Heart right ventricle (tissue), 16 donors: ENCODE measurements around the gene SFXN4. TPM values are rescaled to one million over a fixed set of nuclear protein-coding genes. Genes with fewer than 3 reads are reported as not detected.
A peak's percentile ranks its signal among the peaks of the same experiment; 100 is the strongest.

Experiments used
- ATAC-seq, 8 donors: fragments of 200-7000 bp; cut with Tn5 transposase; one replicate each; pipeline ENCODE4 v1.9.1; 2020; ENCODE audit warnings: mild to moderate bottlenecking in 8 of 8, moderate library complexity in 8 of 8, moderate number of reproducible peaks in 1 of 8
- DNase-seq, 2 donors: peaks; one replicate each; pipeline ENCODE4 v3.0.0-alpha.2; 2020
- H3K27ac ChIP-seq, 10 donors: fragments of 200-600 bp; sonication (generic) in 2 of 10; one replicate each; pipeline versions ENCODE4 v1.5.0 to v1.8.0; 2020 to 2022; ENCODE audit warnings: mild to moderate bottlenecking in 3 of 10
- H3K27me3 ChIP-seq, 7 donors: fragments of 200-600 bp; one replicate each; pipeline ENCODE4 v1.8.0; 2021 to 2022; ENCODE audit warnings: mild to moderate bottlenecking in 2 of 7
- H3K36me3 ChIP-seq, 9 donors: fragments of 200-600 bp; sonication (generic) in 1 of 9; one replicate each; pipeline versions ENCODE4 v1.5.0 to v1.8.0; 2020 to 2022; ENCODE audit warnings: mild to moderate bottlenecking in 2 of 9
- H3K4me1 ChIP-seq, 9 donors: fragments of 200-600 bp; sonication (generic) in 1 of 9; one replicate each; pipeline versions ENCODE4 v1.5.0 to v1.8.0; 2020 to 2022; ENCODE audit warnings: mild to moderate bottlenecking in 4 of 9
- H3K4me3 ChIP-seq, 10 donors: fragments of 200-600 bp; sonication (generic) in 2 of 10; one replicate each; pipeline versions ENCODE4 v1.5.0 to v1.8.0; 2020 to 2022; ENCODE audit warnings: mild to moderate bottlenecking in 7 of 10, moderate library complexity in 2 of 10
- H3K9me3 ChIP-seq, 11 donors: fragments of 200-600 bp in 10 of 11; sonication (generic) in 2 of 11; one replicate each; pipeline versions ENCODE4 v1.5.0 to v1.8.0; 2013 to 2022; ENCODE audit warnings: mild to moderate bottlenecking in 2 of 11, control low read depth in 1 of 11, moderate library complexity in 1 of 11
- CTCF ChIP-seq, 9 donors: fragments of 200-600 bp; sonication (generic) in 2 of 9; IDR thresholded peaks; one replicate each; pipeline versions ENCODE4 v1.5.0 to v1.8.0; 2021 to 2022; ENCODE audit warnings: antibody characterized with exemption in 9 of 9, mild to moderate bottlenecking in 5 of 9, moderate library complexity in 1 of 9
- WGBS, 2 donors: extraction: QIAGEN DNeasy Blood & Tissue Kit; methylation state at CpG; one replicate each; pipeline ENCODE4 v1.1.7; 2013; ENCODE audit warnings: inconsistent platforms in 1 of 2; 5-methylcytosine and 5-hydroxymethylcytosine counted together
- intact Hi-C, 10 donors: fragments of 100-400 bp; cut with DNase I; formaldehyde crosslinking; loops; one replicate each; pipeline versions ENCODE4 v1.11.1 to v1.14.2; 2022
- polyA plus RNA-seq, 2 donors: library from polyadenylated mRNA; stranded (reverse); fragments of 200-250 nt; gene quantifications; one replicate each; pipeline ENCODE4 v1.2.3, GENCODE V29; 2013
- total RNA-seq, 10 donors: library from RNA; stranded (reverse); fragmentation: NEBNext Ultra II Directional in 3 of 10; extraction: Animal tissue kit (Norgen Biotek cat#: 25700) in 3 of 10; gene quantifications; one replicate each; pipeline versions ENCODE4 v1.2.1 to v1.2.4, GENCODE V29; 2021 to 2023
- donor health status: Arrhythmogenic right ventricular cardiomyopathy.
- donor health status: ischemic (EF 13 %, LVEDD 7.1; RV severe dilation, severe dysfunction).
- donor health status: healthy with polysubstance abuse.
- donor health status: DM: no; HTN: yes; CAD: no.
- donor health status: DM: no; HTN: no; CAD: no.
- donor health status: ischemic (EF 25% LVEDD 6.9; RV normal size, moderate dysfunction).
- donor health status: ischemic (EF 25% LVEDD 5.7; RV mildly dilated, moderate dysfunction).
- donor health status: healthy.
- donor health status: DM: yes; HTN: yes; CAD: no.
- donor health status: Ischemic cardiomyopathy.
- donor health status: ischemic (EF 35%, LVEDD 5.7; RV mildly dilated, moderate dysfunction).
- donor health status: nonischemic (EF 11% LVEDD 7.7; RV severe dilation, severe dysfunction).
- donor health status: DM: yes; HTN: yes; CAD: no.
- donor health status: PGD.
- donor health status: ischemic (EF 29% LVEDD 5.4; RV normal size, mild dysfunction).
- donor health status: nonischemic (EF 23%, LVEDD 6.1; RV moderate dilation, normal function).

SFXN4 gene
- total and polyA plus RNA-seq, 12 donors: 32.3 to 95.2 (median 44.0) TPM

GRCh38 chr10:119198438-119198837 lies 32.9 kb upstream of the SFXN4 start:
- ATAC-seq: peak in 1 of 8 donors; percentile 10
- Histone ChIP-seq H3K27ac (no peak overlapping the region), H3K4me3 (no peak overlapping the region), H3K4me1 (peaks cover 0 to 19% (median 0%) of the 10 kb centered on the region in 9 donors), H3K27me3 (peaks cover 0 to 4% (median 0%) of the 10 kb centered on the region in 7 donors), H3K36me3 (no peaks in the 10 kb centered on the region), H3K9me3 (no peaks in the 10 kb centered on the region)
- intact Hi-C loops: loop anchor here in 8 of 10 donors (2.0 to 5.0 kb wide), 6 partner anchors 246 to 344 kb away; partner anchors contain the start of gene RGS10 (in 4 of the 8)
- TF ChIP-seq CTCF (IDR thresholded peaks at IDR 0.05): peak in 6 of 9 donors; percentile 13 to 45 (median 36)
- DNase-seq: no peak
- 48 to 55% methylated on average over 7 of the region's 7 CpGs for WGBS, 2 donors

- TF ChIP-seq CTCF (IDR thresholded peaks at IDR 0.05): no peak
- intact Hi-C loops: loop anchor here in 8 of 10 donors (2.0 to 5.0 kb wide), 6 partner anchors 247 to 345 kb away; partner anchors contain the start of gene RGS10 (in 4 of the 8)
- no peaks in the 10 kb centered on the region for H3K9me3 ChIP-seq
- 69 to 73% methylated on average over 4 of the region's 4 CpGs for WGBS, 2 donors
- no peak overlapping the region for H3K4me3 ChIP-seq
- DNase-seq (no peak), ATAC-seq (peak in 1 of 8 donors; percentile 16)
- no peaks in the 10 kb centered on the region for H3K36me3 ChIP-seq
- H3K27me3 ChIP-seq: peaks cover 0 to 4% (median 0%) of the 10 kb centered on the region in 7 donors
- H3K27ac ChIP-seq: no peak overlapping the region
- H3K4me1 ChIP-seq: peaks cover 0 to 16% (median 0%) of the 10 kb centered on the region in 9 donors
Observed at GRCh38 chr10:119197921-119198320, 32.4 kb upstream of the SFXN4 start.

GRCh38 chr10:119191881-119192280 lies 26.4 kb upstream of the SFXN4 start:
- 93 to 98% methylated on average over 4 of the region's 4 CpGs for WGBS, 2 donors
- no peaks in the 10 kb centered on the region for H3K27me3 ChIP-seq
- no peaks in the 10 kb centered on the region for H3K9me3 ChIP-seq
- no peak for ATAC-seq
- no peak for DNase-seq
- no peak overlapping the region for H3K4me3 ChIP-seq
- H3K36me3 ChIP-seq: no peaks in the 10 kb centered on the region
- H3K27ac ChIP-seq: no peak overlapping the region
- no peak for TF ChIP-seq CTCF (IDR thresholded peaks at IDR 0.05)
- H3K4me1 ChIP-seq: peaks cover 0 to 22% (median 0%) of the 10 kb centered on the region in 9 donors
- intact Hi-C loops: no loop called here

GRCh38 chr10:119190954-119191785 lies 25.7 kb upstream of the SFXN4 start:
- Histone ChIP-seq H3K27me3 (no peaks in the 10 kb centered on the region), H3K9me3 (no peaks in the 10 kb centered on the region), H3K27ac (peak overlapping the region in 1 of 10 donors; percentile 3), H3K4me3 (no peak overlapping the region), H3K36me3 (no peaks in the 10 kb centered on the region), H3K4me1 (peaks cover 0 to 22% (median 0%) of the 10 kb centered on the region in 9 donors)
- ATAC-seq (no peak), DNase-seq (no peak)
- 53 to 60% methylated on average over 5 of the region's 5 CpGs for WGBS, 2 donors
- intact Hi-C loops: no loop called here
- TF ChIP-seq CTCF (IDR thresholded peaks at IDR 0.05): no peak
